HG03196 (cell line): ENCODE data around the gene SCARB2.

Source experiments
- ATAC-seq: cut with Tn5 transposase; IDR thresholded peaks from one replicate; pipeline ENCODE4 v1.9.1; 2021; ENCODE audit not compliant: unreplicated experiment

SCARB2 gene

GRCh38 chr4:76199664-76200211, 13.9 kb downstream of the SCARB2 start:
- peak; percentile 91 for ATAC-seq

- peak; percentile 42 for ATAC-seq
These were observed 15.0 kb downstream of the SCARB2 start for GRCh38 chr4:76198411-76199237.

- ATAC-seq: peak; percentile 0
These were observed 15.6 kb downstream of the SCARB2 start for GRCh38 chr4:76197971-76198410.

GRCh38 chr4:76197031-76197743, 16.4 kb downstream of the SCARB2 start:
- no peak for ATAC-seq

- ATAC-seq: no peak
These were observed 17.2 kb downstream of the SCARB2 start for GRCh38 chr4:76196376-76196775.

- ATAC-seq: no peak
These were observed 18.3 kb downstream of the SCARB2 start for GRCh38 chr4:76195326-76195725.

- no peak for ATAC-seq
These were observed 19.3 kb downstream of the SCARB2 start for GRCh38 chr4:76194325-76194724.

- no peak for ATAC-seq
These were observed 21.4 kb downstream of the SCARB2 start for GRCh38 chr4:76192236-76192635.

- no peak for ATAC-seq
These were observed 25.1 kb downstream of the SCARB2 start for GRCh38 chr4:76188557-76188956.

GRCh38 chr4:76188149-76188548, 25.5 kb downstream of the SCARB2 start:
- ATAC-seq: no peak

- no peak for ATAC-seq
These were observed 26.5 kb downstream of the SCARB2 start for GRCh38 chr4:76187152-76187551.

- no peak for ATAC-seq
These were observed 31.2 kb downstream of the SCARB2 start for GRCh38 chr4:76182463-76182862.

GRCh38 chr4:76179398-76180318, 34.0 kb downstream of the SCARB2 start:
- ATAC-seq: peak; percentile 77

- no peak for ATAC-seq
These were observed 35.3 kb downstream of the SCARB2 start for GRCh38 chr4:76178296-76178695.

- no peak for ATAC-seq
These were observed 35.9 kb downstream of the SCARB2 start for GRCh38 chr4:76177709-76178108.

GRCh38 chr4:76175336-76175735, 38.3 kb downstream of the SCARB2 start:
- no peak for ATAC-seq

GRCh38 chr4:76174216-76174615, 39.4 kb downstream of the SCARB2 start:
- no peak for ATAC-seq

- ATAC-seq: no peak
These were observed 44.9 kb downstream of the SCARB2 start for GRCh38 chr4:76168688-76169087.

GRCh38 chr4:76166480-76166879, 47.1 kb downstream of the SCARB2 start:
- no peak for ATAC-seq

GRCh38 chr4:76160355-76160754, 53.3 kb downstream of the SCARB2 start:
- no peak for ATAC-seq

- ATAC-seq: no peak
These were observed 57.0 kb downstream of the SCARB2 start for GRCh38 chr4:76156635-76157034.
